Dedifferentiated amniotic fluid mesenchymal stem cell (primary cell): ENCODE results near the gene SLC1A4.
"Not testable (repeated sequence)": the region's sequence is repeated elsewhere in the genome, so short reads cannot be mapped to it uniquely, and the experiment has no call there.

Experiments
- DNase-seq: peaks from one replicate; pipeline ENCODE4 v3.0.0-alpha.2; 2016; ENCODE audit errors: extremely low spot score

The SLC1A4 gene

GRCh38 chr2:64963719-64964118 lies 25.5 kb upstream of the SLC1A4 start:
- DNase-seq: no peak

GRCh38 chr2:64966017-64966416 lies 23.2 kb upstream of the SLC1A4 start:
- no peak for DNase-seq

- no peak for DNase-seq
These were observed 22.4 kb upstream of the SLC1A4 start for GRCh38 chr2:64966839-64967238.

- no peak for DNase-seq
These were observed 21.6 kb upstream of the SLC1A4 start for GRCh38 chr2:64967601-64968000.

GRCh38 chr2:64969086-64969485 lies 20.1 kb upstream of the SLC1A4 start:
- DNase-seq: not testable (repeated sequence)

- no peak for DNase-seq
These were observed 18.7 kb upstream of the SLC1A4 start for GRCh38 chr2:64970495-64970894.

- DNase-seq: no peak
These were observed 16.8 kb upstream of the SLC1A4 start for GRCh38 chr2:64972426-64972825.

GRCh38 chr2:64972876-64973275 lies 16.3 kb upstream of the SLC1A4 start:
- no peak for DNase-seq

- peak; percentile 43 for DNase-seq
These were observed 13.9 kb upstream of the SLC1A4 start for GRCh38 chr2:64975232-64975821.

- DNase-seq: no peak
These were observed 12.9 kb upstream of the SLC1A4 start for GRCh38 chr2:64976276-64976675.

- no peak for DNase-seq
These were observed 10.5 kb upstream of the SLC1A4 start for GRCh38 chr2:64978514-64979268.

GRCh38 chr2:64979744-64980143 lies 9.5 kb upstream of the SLC1A4 start:
- DNase-seq: no peak

- DNase-seq: no peak
These were observed 9.0 kb upstream of the SLC1A4 start for GRCh38 chr2:64980183-64980582.

GRCh38 chr2:64982311-64982857 lies 6.8 kb upstream of the SLC1A4 start:
- no peak for DNase-seq

GRCh38 chr2:64982932-64983331 lies 6.3 kb upstream of the SLC1A4 start:
- no peak for DNase-seq

- no peak for DNase-seq
These were observed 3.8 kb upstream of the SLC1A4 start for GRCh38 chr2:64985447-64985846.

GRCh38 chr2:64987001-64987955 lies 1.9 kb upstream of the SLC1A4 start:
- DNase-seq: peak; percentile 45

- peak; percentile 95 for DNase-seq
These were observed 1.2 kb upstream of the SLC1A4 start for GRCh38 chr2:64987956-64988419.

- DNase-seq: peak; percentile 72
These were observed 626 bp upstream of the SLC1A4 start for GRCh38 chr2:64988420-64989125.

- DNase-seq: no peak
These were observed 899 bp downstream of the SLC1A4 start for GRCh38 chr2:64989982-64990614.

- DNase-seq: no peak
These were observed 1.7 kb downstream of the SLC1A4 start for GRCh38 chr2:64990876-64991275.
